A549 (cell line): ENCODE data around the gene SLC6A7.

ENCODE experiments used
- CBX2 ChIP-seq: fragments of 200-600 bp; sonication (generic); IDR thresholded peaks from 2 replicates; pipeline ENCODE4 v1.6.1; 2016; ENCODE audit warnings: low read depth, mild to moderate bottlenecking, borderline replicate concordance
- CEBPB ChIP-seq, 2 experiments: fragments of >200 bp in 1 of 2; sonication (Bioruptor Twin) in 1 of 2; formaldehyde crosslinking in 1 of 2; IDR thresholded peaks; 2 replicates each; pipeline ENCODE4 v1.6.1; 2012 to 2016
- EHF ChIP-seq: fragments of 250-450 bp; sonication (Bioruptor Pico); IDR thresholded peaks from 2 replicates; pipeline ENCODE4 v1.5.0; 2020; ENCODE audit warnings: mild to moderate bottlenecking
- EP300 ChIP-seq, 2 experiments: fragments of >200 bp; sonication (Bioruptor Twin); formaldehyde crosslinking; IDR thresholded peaks; 2 replicates in 1 of 2; 3 replicates in 1 of 2; pipeline ENCODE4 v1.6.1; 2016 to 2017
- JUN ChIP-seq, 2 experiments: fragments of >200 bp; sonication (Bioruptor Twin); formaldehyde crosslinking; IDR thresholded peaks; 2 replicates in 1 of 2; 3 replicates in 1 of 2; pipeline ENCODE4 v1.6.1; 2016 to 2017
- POLR2A ChIP-seq: IDR thresholded peaks from 2 replicates; pipeline ENCODE4 v1.6.1; 2012; ENCODE audit warnings: mild to moderate bottlenecking, low read length
- RAD21 ChIP-seq, 2 experiments: fragments of >200 bp in 1 of 2; sonication (Bioruptor Twin) in 1 of 2; formaldehyde crosslinking in 1 of 2; IDR thresholded peaks in 1 of 2; conservative IDR thresholded peaks in 1 of 2; 2 replicates in 1 of 2; 3 replicates in 1 of 2; pipeline ENCODE4 v1.6.1; 2012 to 2018; ENCODE audit warnings: inconsistent platforms in 1 of 2
- RCOR1 ChIP-seq: fragments of 150-350 bp; IDR thresholded peaks from 2 replicates; pipeline ENCODE4 v1.6.1; 2014; ENCODE audit warnings: antibody characterized with exemption, low read length, low read depth
- ZFP36 ChIP-seq: fragments of 450-650 bp; IDR thresholded peaks from 2 replicates; pipeline ENCODE4 v1.6.1; 2014; ENCODE audit warnings: borderline replicate concordance; ENCODE audit not compliant: partially characterized antibody
- ZNF302 ChIP-seq: fragments of 250-450 bp; sonication (Bioruptor Pico); IDR thresholded peaks from 2 replicates; pipeline ENCODE4 v1.9.0; 2021; ENCODE audit warnings: inconsistent platforms, mild to moderate bottlenecking, moderate library complexity
- TF ChIP-seq, protein P1 (sequence below): fragments of >200 bp; sonication (Bioruptor Twin); formaldehyde crosslinking; IDR thresholded peaks from 3 replicates; pipeline ENCODE4 v1.5.1; 2016
- TF ChIP-seq, protein P2 (sequence below): IDR thresholded peaks from 2 replicates; pipeline ENCODE4 v1.6.1; 2012; ENCODE audit warnings: low read depth, borderline replicate concordance
- TF ChIP-seq, protein P3 (sequence below): IDR thresholded peaks from 2 replicates; pipeline ENCODE4 v1.6.1; 2012

DNA sequence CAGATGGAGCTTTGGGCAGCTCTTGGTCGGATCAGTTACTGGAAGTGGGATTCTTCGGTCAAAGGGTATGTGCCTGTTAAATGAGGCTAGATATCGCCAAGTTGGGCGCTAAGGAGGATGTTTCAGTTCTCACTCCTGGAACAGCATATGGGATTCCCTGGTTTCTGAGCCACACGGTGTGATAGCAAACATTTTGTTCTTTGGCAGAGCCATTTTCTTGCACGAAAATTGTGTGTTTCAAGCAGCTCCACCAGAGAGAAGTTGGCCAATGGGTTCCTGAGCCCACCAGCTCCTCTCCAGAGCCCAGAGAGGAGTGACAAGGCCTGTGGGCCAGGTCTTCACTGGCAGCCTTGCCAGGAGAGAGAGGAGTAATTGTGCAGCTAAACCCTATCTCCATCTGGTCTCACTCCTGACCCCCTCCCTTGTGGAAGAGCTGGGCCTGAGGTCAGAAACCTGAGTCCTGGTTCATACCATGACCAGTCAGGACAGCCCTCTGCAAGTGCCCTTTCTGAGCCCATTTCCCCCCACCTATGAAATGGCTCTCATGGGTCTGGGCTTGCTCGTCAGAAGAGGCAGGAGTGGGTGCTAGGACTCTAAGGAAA lies 10.7 kb upstream of the SLC6A7 start:
- TF ChIP-seq, protein P1, sequence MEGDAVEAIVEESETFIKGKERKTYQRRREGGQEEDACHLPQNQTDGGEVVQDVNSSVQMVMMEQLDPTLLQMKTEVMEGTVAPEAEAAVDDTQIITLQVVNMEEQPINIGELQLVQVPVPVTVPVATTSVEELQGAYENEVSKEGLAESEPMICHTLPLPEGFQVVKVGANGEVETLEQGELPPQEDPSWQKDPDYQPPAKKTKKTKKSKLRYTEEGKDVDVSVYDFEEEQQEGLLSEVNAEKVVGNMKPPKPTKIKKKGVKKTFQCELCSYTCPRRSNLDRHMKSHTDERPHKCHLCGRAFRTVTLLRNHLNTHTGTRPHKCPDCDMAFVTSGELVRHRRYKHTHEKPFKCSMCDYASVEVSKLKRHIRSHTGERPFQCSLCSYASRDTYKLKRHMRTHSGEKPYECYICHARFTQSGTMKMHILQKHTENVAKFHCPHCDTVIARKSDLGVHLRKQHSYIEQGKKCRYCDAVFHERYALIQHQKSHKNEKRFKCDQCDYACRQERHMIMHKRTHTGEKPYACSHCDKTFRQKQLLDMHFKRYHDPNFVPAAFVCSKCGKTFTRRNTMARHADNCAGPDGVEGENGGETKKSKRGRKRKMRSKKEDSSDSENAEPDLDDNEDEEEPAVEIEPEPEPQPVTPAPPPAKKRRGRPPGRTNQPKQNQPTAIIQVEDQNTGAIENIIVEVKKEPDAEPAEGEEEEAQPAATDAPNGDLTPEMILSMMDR, result no peak
- TF ChIP-seq, protein P2, sequence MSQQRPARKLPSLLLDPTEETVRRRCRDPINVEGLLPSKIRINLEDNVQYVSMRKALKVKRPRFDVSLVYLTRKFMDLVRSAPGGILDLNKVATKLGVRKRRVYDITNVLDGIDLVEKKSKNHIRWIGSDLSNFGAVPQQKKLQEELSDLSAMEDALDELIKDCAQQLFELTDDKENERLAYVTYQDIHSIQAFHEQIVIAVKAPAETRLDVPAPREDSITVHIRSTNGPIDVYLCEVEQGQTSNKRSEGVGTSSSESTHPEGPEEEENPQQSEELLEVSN, result no peak
- TF ChIP-seq ZFP36 (no peak), CEBPB (IDR thresholded peaks at IDR 0.05) (no peak), CBX2 (no peak), JUN (IDR thresholded peaks at IDR 0.05) (no peak), POLR2A (no peak), EP300 (IDR thresholded peaks at IDR 0.05) (no peak), RAD21 (conservative IDR thresholded peaks at IDR 0.05 in 1 of 2, IDR thresholded peaks at IDR 0.05 in 1 of 2) (no peak), EHF (no peak), ZNF302 (CRISPR knock-in tag) (no peak), RCOR1 (no peak)
- TF ChIP-seq, protein P3, sequence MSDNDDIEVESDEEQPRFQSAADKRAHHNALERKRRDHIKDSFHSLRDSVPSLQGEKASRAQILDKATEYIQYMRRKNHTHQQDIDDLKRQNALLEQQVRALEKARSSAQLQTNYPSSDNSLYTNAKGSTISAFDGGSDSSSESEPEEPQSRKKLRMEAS, result no peak
